SK-N-SH (cell line): ENCODE results near the gene LTK. TPM values are rescaled to one million over a fixed set of nuclear protein-coding genes. Genes with fewer than 3 reads are reported as not detected.

Experiments used
- CTCF ChIA-PET: fragments of 300-600, 350-600 bp; formaldehyde crosslinking; extraction: SDS; loops from one replicate; lab custom pipeline; 2021; lab: Yijun Ruan, JAX
- POLR2A ChIA-PET: fragments of 350-600 bp; sonication (Branson Sonifier 250); formaldehyde crosslinking; extraction: SDS; loops from one replicate; lab custom pipeline; 2020; ENCODE audit warnings: antibody characterized with exemption, inconsistent platforms; lab: Yijun Ruan, JAX
- DNase-seq: peaks from one replicate; pipeline ENCODE4 v3.0.0; 2012
- H2AFZ ChIP-seq: fragments of 200-600 bp; sonication (generic); 2 replicates; pipeline ENCODE4 v1.8.1; 2016; ENCODE audit warnings: antibody characterized with exemption, mild to moderate bottlenecking, low read depth
- H3F3A ChIP-seq: fragments of 200-600 bp; sonication (generic); replicated peaks from 2 replicates; pipeline ENCODE3; 2016; ENCODE audit warnings: antibody characterized with exemption, mild to moderate bottlenecking; ENCODE audit not compliant: insufficient read depth
- H3K27ac ChIP-seq, 2 experiments: fragments of 200-500 bp in 1 of 2; fragments of 200-600 bp in 1 of 2; sonication (Bioruptor generic) in 1 of 2; sonication (generic), shearing (Covaris generic) in 1 of 2; 2 replicates each; pipeline versions ENCODE4 v1.5.1 to v1.6.1; 2014 to 2016; ENCODE audit warnings: low read depth in 2 of 2, inconsistent platforms in 1 of 2, low read length in 1 of 2, mild to moderate bottlenecking in 1 of 2, mixed read lengths in 1 of 2
- H3K27me3 ChIP-seq: fragments of 200-600 bp; sonication (generic), shearing (Covaris generic); 2 replicates; pipeline ENCODE4 v1.6.1; 2016; ENCODE audit warnings: mixed run types; ENCODE audit not compliant: insufficient read depth
- H3K36me3 ChIP-seq, 2 experiments: fragments of 200-500 bp in 1 of 2; fragments of 200-600 bp in 1 of 2; sonication (Bioruptor generic) in 1 of 2; sonication (generic) in 1 of 2; replicated peaks in 1 of 2; 2 replicates each; pipeline versions ENCODE3 to v1.5.1; 2014 to 2016; ENCODE audit warnings: low read length in 1 of 2, mild to moderate bottlenecking in 1 of 2; ENCODE audit not compliant: insufficient read depth in 2 of 2, control insufficient read depth in 1 of 2
- H3K4me1 ChIP-seq, 2 experiments: fragments of 200-500 bp in 1 of 2; fragments of 200-600 bp in 1 of 2; sonication (Bioruptor generic) in 1 of 2; sonication (generic), shearing (Covaris generic) in 1 of 2; 2 replicates each; pipeline versions ENCODE4 v1.5.1 to v1.6.1; 2014 to 2016; ENCODE audit warnings: low read depth in 1 of 2, low read length in 1 of 2, mixed run types in 1 of 2; ENCODE audit not compliant: insufficient read depth in 2 of 2, control insufficient read depth in 1 of 2
- H3K4me2 ChIP-seq: fragments of 200-600 bp; sonication (generic), shearing (Covaris generic); 2 replicates; pipeline ENCODE4 v1.6.1; 2017; ENCODE audit warnings: mixed run types
- H3K4me3 ChIP-seq, 2 experiments: fragments of 200-500 bp in 1 of 2; fragments of 200-600 bp in 1 of 2; sonication (Bioruptor generic) in 1 of 2; sonication (generic), shearing (Covaris generic) in 1 of 2; 2 replicates each; pipeline versions ENCODE4 v1.5.1 to v1.8.1; 2014 to 2016; ENCODE audit warnings: low read depth in 2 of 2, inconsistent platforms in 1 of 2, low read length in 1 of 2, mild to moderate bottlenecking in 1 of 2, mixed read lengths in 1 of 2, moderate library complexity in 1 of 2
- H3K79me2 ChIP-seq: fragments of 200-600 bp; sonication (generic); 2 replicates; pipeline ENCODE4 v1.8.1; 2017; ENCODE audit warnings: mild to moderate bottlenecking; ENCODE audit not compliant: insufficient read depth
- H3K9ac ChIP-seq: fragments of 200-600 bp; sonication (generic); 2 replicates; pipeline ENCODE4 v1.6.1; 2017; ENCODE audit warnings: mixed run types
- H3K9me2 ChIP-seq: fragments of 200-600 bp; sonication (generic); 2 replicates; pipeline ENCODE4 v1.6.1; 2017; ENCODE audit warnings: mixed run types
- H3K9me3 ChIP-seq: fragments of 200-600 bp; sonication (generic); 2 replicates; pipeline ENCODE4 v1.6.1; 2017; ENCODE audit warnings: mixed run types, mild to moderate bottlenecking, moderate library complexity
- H4K20me1 ChIP-seq: fragments of 200-600 bp; sonication (generic); 2 replicates; pipeline ENCODE4 v1.6.1; 2017; ENCODE audit warnings: mild to moderate bottlenecking, mixed run types; ENCODE audit not compliant: insufficient read depth
- CTCF ChIP-seq: fragments of 200-600 bp; sonication (generic); IDR thresholded peaks from 2 replicates; pipeline ENCODE4 v1.6.1; 2017; ENCODE audit warnings: antibody characterized with exemption, mild to moderate bottlenecking, moderate library complexity
- FOSL2 ChIP-seq: IDR thresholded peaks from 2 replicates; pipeline ENCODE4 v1.4.0; 2012; ENCODE audit warnings: low read depth, mild to moderate bottlenecking, moderate library complexity, borderline replicate concordance
- FOXM1 ChIP-seq: IDR thresholded peaks from 2 replicates; pipeline ENCODE4 v1.4.0; 2012; ENCODE audit warnings: low read depth, mild to moderate bottlenecking
- RAD21 ChIP-seq: IDR thresholded peaks from 2 replicates; pipeline ENCODE4 v1.6.1; 2012; ENCODE audit warnings: mild to moderate bottlenecking, low read length
- SMC3 ChIP-seq: IDR thresholded peaks from 2 replicates; pipeline ENCODE4 v1.6.1; 2012; ENCODE audit warnings: low read depth, low read length, improper control_type of control experiment
- WGBS: methylation state at CpG from one replicate; pipeline ENCODE4 v1.1.6; 2017; ENCODE audit warnings: low lambda C conversion rate; 5-methylcytosine and 5-hydroxymethylcytosine counted together
- polyA plus RNA-seq, 3 experiments: library from polyadenylated mRNA; depleted of rRNA; stranded (reverse); fragments of >200 nt; gene quantifications; 2 replicates each; pipeline ENCODE4 v1.2.3, GENCODE V29; 2012

LTK gene
- polyA plus RNA-seq, 1 of the 3 experiments (the other 2 are of a cell fraction): 0.07 TPM

- TF ChIP-seq RAD21 (peak; percentile 92), FOXM1 (no peak), SMC3 (peak; percentile 69), CTCF (peak; percentile 97)
- Histone ChIP-seq H3K4me3 (no peak overlapping the region), H3F3A (peaks cover 8% of the 10 kb centered on the region), H2AFZ (no peak overlapping the region), H3K9me3 (no peaks in the 10 kb centered on the region), H3K4me1 (no peaks in the 10 kb centered on the region), H3K27me3 (no peaks in the 10 kb centered on the region), H4K20me1 (0 out of 2 replicates have a peak, but pooled peaks cover 5% of the 10 kb centered on the region), H3K27ac (no peak overlapping the region), H3K36me3 (peaks cover 18 to 51% of the 10 kb centered on the region in 2 experiments), H3K4me2 (no peak overlapping the region), H3K9ac (no peak overlapping the region), H3K79me2 (peaks cover 11% of the 10 kb centered on the region; the same call in 1 of the 2 replicates), H3K9me2 (no peaks in the 10 kb centered on the region)
- peak; percentile 62 for DNase-seq
- ChIA-PET CTCF (interaction anchor here (0.6 to 3.0 kb wide), 73 partner anchors 9 to 500 kb away, joined by 3 to 33 read pairs (median 4); partner anchors contain the start of genes ITPKA, JMJD7, LTK and MAPKBP1), POLR2A (interaction anchor here (0.7 to 1.3 kb wide), 2 partner anchors 47 to 78 kb away, joined by 3 to 5 read pairs; partner anchors contain the start of gene RPAP1)
- WGBS: 89% methylated on average over 8 of the region's 8 CpGs
These were observed 47.7 kb downstream of the LTK start for GRCh38 chr15:41465822-41466421.

- Histone ChIP-seq H3K27me3 (no peaks in the 10 kb centered on the region), H3K4me1 (no peaks in the 10 kb centered on the region), H3K79me2 (peaks cover 11% of the 10 kb centered on the region; the same call in 1 of the 2 replicates), H3K9me2 (no peaks in the 10 kb centered on the region), H3K36me3 (peaks cover 14 to 48% of the 10 kb centered on the region in 2 experiments), H3F3A (peaks cover 8% of the 10 kb centered on the region), H3K4me3 (no peak overlapping the region), H3K9me3 (no peaks in the 10 kb centered on the region), H3K4me2 (no peak overlapping the region), H2AFZ (no peak overlapping the region), H3K9ac (no peak overlapping the region), H4K20me1 (0 out of 2 replicates have a peak, but pooled peaks cover 5% of the 10 kb centered on the region), H3K27ac (no peak overlapping the region)
- CTCF ChIA-PET: interaction anchor here (0.6 to 3.0 kb wide), 53 partner anchors 8 to 501 kb away, joined by 3 to 33 read pairs (median 5); partner anchors contain the start of genes CHP1, ITPKA, JMJD7 and LTK
- TF ChIP-seq FOSL2: no peak
- DNase-seq: no peak
- 97% methylated on average over 9 of the region's 9 CpGs for WGBS
- POLR2A ChIA-PET: interaction anchor here (1.3 kb wide), 1 partner anchor 79 kb away, joined by 5 read pairs; the partner anchor contains the start of gene RPAP1
These were observed 48.6 kb downstream of the LTK start for GRCh38 chr15:41464889-41465580.
